IMR-90 (cell line): ENCODE data around the gene DEGS2. TPM values are rescaled to one million over a fixed set of nuclear protein-coding genes. Genes with fewer than 3 reads are reported as not detected.

Experiments used
- ATAC-seq: fragments of 200-7000 bp; cut with Tn5 transposase; 2 replicates; pipeline ENCODE4 v1.9.1; 2020; ENCODE audit warnings: low read depth, mild to moderate bottlenecking, moderate library complexity
- BruUV-seq: library from RNA; stranded (reverse); fragments of 400-500 nt; replicated peaks from 2 replicates; lab custom pipeline; 2021; lab: Mats Ljungman, UMichigan
- CTCF ChIA-PET: fragments of 300-600 bp; formaldehyde crosslinking; extraction: SDS; loops from one replicate; lab custom pipeline; 2021; ENCODE audit warnings: antibody characterized with exemption; lab: Yijun Ruan, JAX
- POLR2A ChIA-PET: fragments of 300-600 bp; sonication (Branson Sonifier 250); formaldehyde crosslinking; loops from one replicate; lab custom pipeline; 2022; ENCODE audit warnings: antibody characterized with exemption; ENCODE audit not compliant: unreplicated experiment; lab: Charles Lee
- DNase-seq: peaks from one replicate; pipeline ENCODE4 v3.0.0; 2013
- H2AFZ ChIP-seq: replicated peaks from 2 replicates; pipeline ENCODE3; 2013; ENCODE audit warnings: low read length, mild to moderate bottlenecking; ENCODE audit not compliant: poor library complexity
- H2AK5ac ChIP-seq: 2 replicates; pipeline ENCODE4 v1.6.1; 2013; ENCODE audit warnings: low read depth, low read length, inconsistent platforms
- H2AK9ac ChIP-seq: replicated peaks from 2 replicates; pipeline ENCODE3; 2013; ENCODE audit warnings: mild to moderate bottlenecking, low read depth, low read length, moderate library complexity; ENCODE audit not compliant: poor library complexity
- H2BK120ac ChIP-seq: 2 replicates; pipeline ENCODE4 v1.6.1; 2013; ENCODE audit warnings: low read depth, low read length, inconsistent platforms
- H2BK15ac ChIP-seq: 3 replicates; pipeline ENCODE4 v1.6.1; 2013; ENCODE audit warnings: low read depth, low read length, inconsistent platforms
- H2BK20ac ChIP-seq: 2 replicates; pipeline ENCODE4 v1.6.1; 2013; ENCODE audit warnings: low read depth, mild to moderate bottlenecking, inconsistent platforms, low read length, moderate library complexity
- H2BK5ac ChIP-seq: 2 replicates; pipeline ENCODE4 v1.6.1; 2013; ENCODE audit warnings: mild to moderate bottlenecking, low read depth, low read length, inconsistent platforms; ENCODE audit not compliant: poor library complexity, severe bottlenecking
- H3K14ac ChIP-seq: replicated peaks from 2 replicates; pipeline ENCODE4 v1.6.1; 2013; ENCODE audit warnings: low read depth, low read length, inconsistent platforms
- H3K18ac ChIP-seq: 2 replicates; pipeline ENCODE4 v1.6.1; 2013; ENCODE audit warnings: low read depth, low read length, control low read depth
- H3K23ac ChIP-seq: 2 replicates; pipeline ENCODE4 v1.6.1; 2013; ENCODE audit warnings: low read depth, low read length, inconsistent platforms
- H3K27ac ChIP-seq: 2 replicates; pipeline ENCODE4 v1.5.1; 2013; ENCODE audit warnings: mild to moderate bottlenecking, control low read depth, low read length; ENCODE audit not compliant: insufficient read depth
- H3K27me3 ChIP-seq: 2 replicates; pipeline ENCODE4 v1.6.1; 2013; ENCODE audit warnings: low read length; ENCODE audit not compliant: control insufficient read depth, insufficient read depth
- H3K36me3 ChIP-seq: 2 replicates; pipeline ENCODE4 v1.6.1; 2013; ENCODE audit warnings: low read length, mixed read lengths; ENCODE audit not compliant: control insufficient read depth, insufficient read depth
- H3K4ac ChIP-seq: 2 replicates; pipeline ENCODE4 v1.6.1; 2013; ENCODE audit warnings: low read depth, low read length, inconsistent platforms
- H3K4me1 ChIP-seq: 2 replicates; pipeline ENCODE4 v1.6.1; 2013; ENCODE audit warnings: low read length, mixed read lengths; ENCODE audit not compliant: control insufficient read depth, insufficient read depth
- H3K4me2 ChIP-seq: 2 replicates; pipeline ENCODE4 v1.6.1; 2013; ENCODE audit warnings: low read depth, mild to moderate bottlenecking, control low read depth, low read length, moderate library complexity
- H3K4me3 ChIP-seq: 2 replicates; pipeline ENCODE4 v1.5.1; 2013; ENCODE audit warnings: low read depth, mild to moderate bottlenecking, control low read depth, low read length, moderate library complexity; ENCODE audit not compliant: insufficient read depth
- H3K56ac ChIP-seq: 2 replicates; pipeline ENCODE4 v1.6.1; 2013; ENCODE audit warnings: low read length, inconsistent platforms; ENCODE audit not compliant: insufficient read depth; ENCODE audit errors: extremely low read depth
- H3K79me1 ChIP-seq, 2 experiments: 2 replicates each; pipeline ENCODE4 v1.6.1; 2013; ENCODE audit warnings: low read length in 2 of 2, inconsistent platforms in 1 of 2, low read depth in 1 of 2
- H3K9ac ChIP-seq: 2 replicates; pipeline ENCODE4 v1.6.1; 2013; ENCODE audit warnings: low read depth, low read length, control low read depth
- H3K9me1 ChIP-seq: 2 replicates; pipeline ENCODE4 v1.6.1; 2013; ENCODE audit warnings: low read length, inconsistent platforms; ENCODE audit not compliant: insufficient read depth
- H3K9me3 ChIP-seq: 2 replicates; pipeline ENCODE4 v1.6.1; 2013; ENCODE audit warnings: low read length; ENCODE audit not compliant: control insufficient read depth, insufficient read depth
- H4K20me1 ChIP-seq: 2 replicates; pipeline ENCODE4 v1.6.1; 2013; ENCODE audit warnings: low read length, inconsistent platforms; ENCODE audit not compliant: insufficient read depth
- H4K5ac ChIP-seq: 2 replicates; pipeline ENCODE4 v1.6.1; 2013; ENCODE audit warnings: mild to moderate bottlenecking, low read depth, low read length, control low read depth
- H4K8ac ChIP-seq, 2 experiments: 2 replicates each; pipeline ENCODE4 v1.6.1; 2013; ENCODE audit warnings: low read depth in 2 of 2, low read length in 2 of 2, control low read depth in 1 of 2, inconsistent platforms in 1 of 2
- H4K91ac ChIP-seq: 2 replicates; pipeline ENCODE4 v1.6.1; 2013; ENCODE audit warnings: low read depth, low read length, inconsistent platforms; ENCODE audit not compliant: insufficient read depth
- FOS ChIP-seq: fragments of 150-350 bp; IDR thresholded peaks from 2 replicates; pipeline ENCODE4 v1.6.1; 2016; ENCODE audit warnings: low read depth, low read length
- POLR2A ChIP-seq: IDR thresholded peaks from 2 replicates; pipeline ENCODE4 v1.6.1; 2012; ENCODE audit warnings: mild to moderate bottlenecking, low read depth, low read length
- RCOR1 ChIP-seq: IDR thresholded peaks from 2 replicates; pipeline ENCODE4 v1.6.1; 2012; ENCODE audit warnings: mild to moderate bottlenecking, low read length, improper control_type of control experiment; ENCODE audit not compliant: insufficient replicate concordance
- RFX5 ChIP-seq: IDR thresholded peaks from 2 replicates; pipeline ENCODE4 v1.8.0; 2012; ENCODE audit warnings: low read depth, mild to moderate bottlenecking, low read length, moderate library complexity
- SMC3 ChIP-seq: fragments of 150-350 bp; IDR thresholded peaks from 2 replicates; pipeline ENCODE4 v1.6.1; 2016; ENCODE audit warnings: low read depth, mild to moderate bottlenecking, antibody characterized with exemption, low read length, moderate library complexity
- WGBS, 2 experiments: methylation state at CpG; one replicate each; pipeline versions ENCODE4 v1.1.5 to v1.1.7; 2013; ENCODE audit warnings: missing lambda C conversion rate in 2 of 2; ENCODE audit not compliant: insufficient read length in 1 of 2; ENCODE audit errors: extremely low coverage in 2 of 2; 5-methylcytosine and 5-hydroxymethylcytosine counted together
- dilution Hi-C: fragments of 300-500 bp; cut with HindIII; formaldehyde crosslinking; loops from one replicate; pipeline ENCODE4 v1.14.3; 2018; ENCODE audit warnings: low sequenced_read_pairs; ENCODE audit not compliant: unreplicated experiment
- in situ Hi-C: fragments of 300-500 bp; cut with MboI; formaldehyde crosslinking; loops from 3 replicates; pipeline ENCODE4 v1.14.3; 2019; ENCODE audit warnings: low sequenced_read_pairs, inconsistent platforms, mixed read lengths
- intact Hi-C: fragments of 100-400 bp; cut with micrococcal nuclease; formaldehyde crosslinking; loops from 2 replicates; pipeline ENCODE4 v1.10.0; 2022
- polyA plus RNA-seq, 3 experiments: library from polyadenylated mRNA; depleted of rRNA; stranded (reverse); fragments of >200 nt; gene quantifications; 2 replicates each; pipeline ENCODE4 v1.2.3, GENCODE V29; 2012; ENCODE audit warnings: low replicate concordance in 1 of 3
- total RNA-seq: library from RNA; depleted of rRNA; stranded (reverse); fragments of >200 nt; gene quantifications from 2 replicates; pipeline ENCODE4 v1.2.3, GENCODE V29; 2012
- TF ChIP-seq, protein P1 (sequence below): fragments of 150-350 bp; IDR thresholded peaks from 2 replicates; pipeline ENCODE4 v1.6.1; 2016; ENCODE audit warnings: low read depth, mild to moderate bottlenecking, low read length, moderate library complexity, borderline replicate concordance
- TF ChIP-seq, protein P2 (sequence below): fragments of 150-350 bp; IDR thresholded peaks from 2 replicates; pipeline ENCODE4 v1.6.1; 2017; ENCODE audit warnings: mild to moderate bottlenecking, antibody characterized with exemption, low read length, low read depth

Gene DEGS2
- total and polyA plus RNA-seq, 2 of the 4 experiments (the other 2 are of a cell fraction): not detected

DNA sequence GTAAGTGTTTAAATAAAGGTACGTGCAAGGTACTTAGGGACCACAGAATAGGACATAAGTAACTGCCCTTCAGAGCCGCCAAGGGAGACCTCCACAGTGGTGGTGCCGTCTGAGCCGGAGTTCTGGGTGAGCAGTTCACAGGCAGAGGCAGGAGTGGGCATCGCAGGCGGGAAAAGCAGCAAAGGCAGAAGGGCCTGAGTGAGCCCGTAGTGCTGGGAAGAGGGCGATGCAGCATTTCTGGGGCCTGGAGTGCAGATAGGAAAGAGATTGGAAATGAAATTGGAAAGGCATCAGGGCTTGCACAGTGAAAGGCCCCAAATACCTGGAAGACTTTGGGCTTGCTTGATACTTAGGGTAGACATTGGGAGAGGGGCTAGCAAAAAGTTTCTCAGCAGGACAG, 61.3 kb downstream of the DEGS2 start:
- CTCF ChIA-PET: no interaction called here

More for the DNA sequence above, 61.3 kb downstream of the DEGS2 start:
- Histone ChIP-seq H4K5ac (no peak overlapping the region), H3K23ac (no peak overlapping the region), H3K14ac (no peak overlapping the region), H3K56ac (no peak overlapping the region), H3K27me3 (no peaks in the 10 kb centered on the region), H3K9me1 (peaks cover 23% of the 10 kb centered on the region), H3K4me2 (no peak overlapping the region), H3K9me3 (no peaks in the 10 kb centered on the region), H2BK5ac (no peak overlapping the region), H2BK120ac (no peak overlapping the region), H2BK20ac (no peak overlapping the region), H3K4me3 (no peak overlapping the region), H4K8ac (no peak overlapping the region), H2AFZ (no peak overlapping the region), H3K27ac (no peak overlapping the region), H3K79me1 (peaks cover 5 to 23% of the 10 kb centered on the region in 2 experiments; a peak in 1 of 4 replicates), H4K20me1 (no peaks in the 10 kb centered on the region), H3K9ac (no peak overlapping the region), H3K4ac (no peak overlapping the region), H3K36me3 (peaks cover 3% of the 10 kb centered on the region), H3K4me1 (peaks cover 10% of the 10 kb centered on the region), H2AK9ac (no peak overlapping the region), H2BK15ac (no peak overlapping the region), H3K18ac (no peak overlapping the region), H2AK5ac (no peak overlapping the region), H4K91ac (no peak overlapping the region)
- DNase-seq (no peak), ATAC-seq (no peak)
- TF ChIP-seq RFX5 (no peak), POLR2A (no peak), SMC3 (no peak), FOS (no peak), RCOR1 (no peak)
- TF ChIP-seq, protein P1, sequence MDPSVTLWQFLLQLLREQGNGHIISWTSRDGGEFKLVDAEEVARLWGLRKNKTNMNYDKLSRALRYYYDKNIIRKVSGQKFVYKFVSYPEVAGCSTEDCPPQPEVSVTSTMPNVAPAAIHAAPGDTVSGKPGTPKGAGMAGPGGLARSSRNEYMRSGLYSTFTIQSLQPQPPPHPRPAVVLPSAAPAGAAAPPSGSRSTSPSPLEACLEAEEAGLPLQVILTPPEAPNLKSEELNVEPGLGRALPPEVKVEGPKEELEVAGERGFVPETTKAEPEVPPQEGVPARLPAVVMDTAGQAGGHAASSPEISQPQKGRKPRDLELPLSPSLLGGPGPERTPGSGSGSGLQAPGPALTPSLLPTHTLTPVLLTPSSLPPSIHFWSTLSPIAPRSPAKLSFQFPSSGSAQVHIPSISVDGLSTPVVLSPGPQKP: no peak
- TF ChIP-seq, protein P2, sequence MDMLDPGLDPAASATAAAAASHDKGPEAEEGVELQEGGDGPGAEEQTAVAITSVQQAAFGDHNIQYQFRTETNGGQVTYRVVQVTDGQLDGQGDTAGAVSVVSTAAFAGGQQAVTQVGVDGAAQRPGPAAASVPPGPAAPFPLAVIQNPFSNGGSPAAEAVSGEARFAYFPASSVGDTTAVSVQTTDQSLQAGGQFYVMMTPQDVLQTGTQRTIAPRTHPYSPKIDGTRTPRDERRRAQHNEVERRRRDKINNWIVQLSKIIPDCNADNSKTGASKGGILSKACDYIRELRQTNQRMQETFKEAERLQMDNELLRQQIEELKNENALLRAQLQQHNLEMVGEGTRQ: no peak
- POLR2A ChIA-PET: no interaction called here
- WGBS, 2 experiments: 98% methylated on average over 6 of the region's 8 CpGs; no CpG with 5 or more reads in 1 of the 2 experiments
- dilution Hi-C loops (no loop called here), in situ Hi-C loops (no loop called here), intact Hi-C loops (loop anchor here (5.0 kb wide), 1 partner anchor 41 kb away; no protein-coding TSS in a partner anchor)
- no TSS peak for BruUV-seq
